B cell (primary cell): Measurements from ENCODE around the gene DKK1. TPM values are rescaled to one million over a fixed set of nuclear protein-coding genes. Genes with fewer than 3 reads are reported as not detected.

Experiments
- ATAC-seq: fragments of 200-7000 bp; cut with Tn5 transposase; one replicate; pipeline ENCODE4 v1.10.0; 2021; ENCODE audit warnings: low read depth, mild to moderate bottlenecking, moderate number of reproducible peaks, moderate library complexity
- CTCF ChIA-PET: fragments of 350-600 bp; sonication (Branson Sonifier 250); formaldehyde crosslinking; loops from one replicate; lab custom pipeline; 2021; ENCODE audit warnings: antibody characterized with exemption, inconsistent platforms; lab: Charles Lee
- POLR2A ChIA-PET: fragments of 350-600 bp; sonication (Branson Sonifier 250); formaldehyde crosslinking; loops from one replicate; lab custom pipeline; 2021; ENCODE audit warnings: antibody characterized with exemption; lab: Charles Lee
- DNase-seq: peaks from one replicate; pipeline ENCODE4 v3.0.0; 2013
- H2AFZ ChIP-seq: 2 replicates; pipeline ENCODE4 v1.6.1; 2012; ENCODE audit warnings: mild to moderate bottlenecking, low read depth, low read length; ENCODE audit not compliant: insufficient read depth, poor library complexity, severe bottlenecking
- H3K27ac ChIP-seq, 2 donors: 1 replicate in 1 of 2; 2 replicates in 1 of 2; pipeline ENCODE4 v1.5.1; 2012 to 2013; ENCODE audit warnings: low read length in 2 of 2, mild to moderate bottlenecking in 2 of 2, moderate library complexity in 1 of 2
- H3K27me3 ChIP-seq, 4 experiments: fragments of 200-600 bp in 1 of 4; sonication (generic) in 1 of 4; replicated peaks in 1 of 4; 1 replicate in 2 of 4; 2 replicates in 2 of 4; pipeline versions ENCODE4 v1.6.1 to v1.7.0; 2013 to 2016; ENCODE audit warnings: low read length in 3 of 4, mild to moderate bottlenecking in 2 of 4, mixed read lengths in 1 of 4, moderate library complexity in 1 of 4; ENCODE audit not compliant: insufficient read depth in 4 of 4, control insufficient read depth in 3 of 4; ENCODE audit errors: control extremely low read depth in 1 of 4
- H3K36me3 ChIP-seq, 2 experiments: replicated peaks in 1 of 2; 1 replicate in 1 of 2; 2 replicates in 1 of 2; pipeline versions ENCODE4 v1.6.1 to v1.7.1; 2013; ENCODE audit warnings: low read length in 1 of 2; ENCODE audit not compliant: insufficient read depth in 2 of 2, control insufficient read depth in 1 of 2; ENCODE audit errors: control extremely low read depth in 1 of 2, extremely low read depth in 1 of 2
- H3K4me1 ChIP-seq, 2 donors: fragments of 200-600 bp in 1 of 2; sonication (generic) in 1 of 2; 1 replicate in 1 of 2; 2 replicates in 1 of 2; pipeline versions ENCODE4 v1.5.1 to v1.6.1; 2013 to 2017; ENCODE audit warnings: low read length in 2 of 2; ENCODE audit not compliant: control insufficient read depth in 2 of 2, insufficient read depth in 2 of 2
- H3K4me2 ChIP-seq: replicated peaks from 2 replicates; pipeline ENCODE3; 2012; ENCODE audit warnings: mild to moderate bottlenecking, low read depth, low read length; ENCODE audit not compliant: poor library complexity, severe bottlenecking
- H3K4me3 ChIP-seq, 5 experiments: fragments of 200-600 bp in 1 of 5; sonication (generic) in 1 of 5; 1 replicate in 3 of 5; 2 replicates in 2 of 5; pipeline versions ENCODE4 v1.5.1 to v1.7.0; 2011 to 2016; ENCODE audit warnings: low read length in 4 of 5, mild to moderate bottlenecking in 4 of 5, low read depth in 2 of 5, control low read depth in 1 of 5, moderate library complexity in 1 of 5; ENCODE audit not compliant: insufficient read depth in 1 of 5; ENCODE audit errors: control extremely low read depth in 1 of 5, extremely low read depth in 1 of 5
- H3K79me2 ChIP-seq: fragments of 200-600 bp; sonication (generic); one replicate; pipeline ENCODE4 v1.6.0; 2016; ENCODE audit warnings: low read length; ENCODE audit not compliant: control insufficient read depth, insufficient read depth
- H3K9ac ChIP-seq: fragments of 200-600 bp; sonication (generic); 2 replicates; pipeline ENCODE4 v1.6.1; 2017; ENCODE audit warnings: mild to moderate bottlenecking, low read length, moderate library complexity
- H3K9me3 ChIP-seq, 3 donors: one replicate each; pipeline versions ENCODE4 v1.6.1 to v1.7.1; 2013; ENCODE audit warnings: low read length in 2 of 3; ENCODE audit not compliant: control insufficient read depth in 2 of 3, insufficient read depth in 1 of 3; ENCODE audit errors: control extremely low read depth in 1 of 3
- H4K20me1 ChIP-seq: 2 replicates; pipeline ENCODE4 v1.6.0; 2012; ENCODE audit warnings: mild to moderate bottlenecking, low read length; ENCODE audit not compliant: insufficient read depth, control insufficient read depth, poor library complexity, severe bottlenecking
- H3K27ac Mint-ChIP-seq: one replicate; pipeline ENCODE4 v1.8.0; 2021; ENCODE audit warnings: mixed read lengths
- H3K27me3 Mint-ChIP-seq: one replicate; pipeline ENCODE4 v1.8.0; 2021; ENCODE audit warnings: mixed read lengths
- H3K4me1 Mint-ChIP-seq: one replicate; pipeline ENCODE4 v1.8.0; 2021; ENCODE audit warnings: mixed read lengths
- H3K4me3 Mint-ChIP-seq: one replicate; pipeline ENCODE4 v1.8.0; 2021; ENCODE audit warnings: mixed read lengths
- H3K9me3 Mint-ChIP-seq: one replicate; pipeline ENCODE4 v1.8.0; 2022; ENCODE audit warnings: mixed read lengths; ENCODE audit not compliant: insufficient read depth
- EZH2 ChIP-seq: IDR thresholded peaks from 2 replicates; pipeline ENCODE4 v1.6.1; 2012; ENCODE audit warnings: borderline replicate concordance, low read depth, mild to moderate bottlenecking, moderate library complexity, low read length; ENCODE audit not compliant: insufficient read depth, poor library complexity, severe bottlenecking
- WGBS: methylation state at CpG from one replicate; pipeline ENCODE4 v1.1.5; 2013; ENCODE audit warnings: missing lambda C conversion rate; ENCODE audit not compliant: insufficient coverage; 5-methylcytosine and 5-hydroxymethylcytosine counted together
- intact Hi-C: fragments of 100-400 bp; cut with micrococcal nuclease; formaldehyde crosslinking; loops from one replicate; pipeline ENCODE4 v1.10.0; 2022
- polyA plus RNA-seq: library from polyadenylated mRNA; depleted of rRNA; stranded (reverse); fragments of >200 nt; gene quantifications from 2 replicates; pipeline ENCODE4 v1.2.3, GENCODE V29; 2012
- total RNA-seq, 2 donors: library from RNA; stranded (reverse); fragments of 120-200 nt in 1 of 2; gene quantifications; 1 replicate in 1 of 2; 2 replicates in 1 of 2; pipeline versions ENCODE4 v1.2.3 to v1.2.4, GENCODE V29; 2013 to 2022
- TF ChIP-seq, protein P1 (sequence below): fragments of 200-600 bp; IDR thresholded peaks from one replicate; pipeline ENCODE4 v1.8.0; 2022; ENCODE audit warnings: antibody characterized with exemption, mild to moderate bottlenecking

Gene DKK1
- total and polyA plus RNA-seq, 2 donors (not counting 1 experiment from before 2014, with no cell fraction given) = not detected

DNA sequence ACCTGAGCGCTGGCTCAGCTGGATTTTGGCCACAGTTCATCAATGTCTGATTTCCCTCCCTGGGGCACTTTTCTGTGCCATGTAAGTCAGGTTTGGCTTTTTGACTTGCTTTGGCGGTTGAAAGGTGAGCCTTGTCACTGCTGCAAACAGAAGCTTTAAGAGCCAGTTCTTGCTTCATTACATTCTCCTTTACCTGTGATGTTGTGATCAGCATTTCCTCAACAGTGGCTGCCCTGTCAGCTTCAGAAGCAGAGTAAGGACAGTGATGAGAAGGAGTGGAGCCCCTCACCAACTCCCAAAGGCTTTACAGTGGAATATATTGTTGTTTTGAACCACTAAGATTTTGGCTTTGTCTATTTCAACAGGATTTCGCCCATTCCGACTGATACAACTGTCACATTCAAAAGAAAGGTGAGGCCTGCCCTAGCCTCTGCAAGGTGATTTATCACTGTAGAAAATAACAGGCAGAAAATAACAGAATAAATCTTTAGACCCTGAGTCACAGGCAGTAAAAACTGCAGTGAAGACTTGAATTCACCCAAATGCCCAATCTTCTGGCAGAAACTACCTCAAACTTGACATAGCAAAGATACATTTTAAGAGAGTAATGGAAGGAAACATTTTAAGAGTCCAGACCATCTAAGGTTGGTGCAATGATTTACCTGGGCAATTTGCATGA is 13.3 kb upstream of the DKK1 start:
- ChIA-PET POLR2A (no interaction called here), CTCF (no interaction called here)
- no peaks in the 10 kb centered on the region for H3K4me1 Mint-ChIP-seq
- H3K4me1 ChIP-seq = no peaks in the 10 kb centered on the region
- no peaks in the 10 kb centered on the region for H3K9me3 ChIP-seq
- ATAC-seq (no peak), DNase-seq (no peak)
- no peak overlapping the region for H3K27ac Mint-ChIP-seq
- H2AFZ ChIP-seq = no peak overlapping the region
- H3K27me3 ChIP-seq = peaks cover 0 to 1% (median 0%) of the 10 kb centered on the region in 4 experiments
- H3K4me3 Mint-ChIP-seq = no peak overlapping the region
- TF ChIP-seq EZH2 = no peak
- TF ChIP-seq, protein P1, sequence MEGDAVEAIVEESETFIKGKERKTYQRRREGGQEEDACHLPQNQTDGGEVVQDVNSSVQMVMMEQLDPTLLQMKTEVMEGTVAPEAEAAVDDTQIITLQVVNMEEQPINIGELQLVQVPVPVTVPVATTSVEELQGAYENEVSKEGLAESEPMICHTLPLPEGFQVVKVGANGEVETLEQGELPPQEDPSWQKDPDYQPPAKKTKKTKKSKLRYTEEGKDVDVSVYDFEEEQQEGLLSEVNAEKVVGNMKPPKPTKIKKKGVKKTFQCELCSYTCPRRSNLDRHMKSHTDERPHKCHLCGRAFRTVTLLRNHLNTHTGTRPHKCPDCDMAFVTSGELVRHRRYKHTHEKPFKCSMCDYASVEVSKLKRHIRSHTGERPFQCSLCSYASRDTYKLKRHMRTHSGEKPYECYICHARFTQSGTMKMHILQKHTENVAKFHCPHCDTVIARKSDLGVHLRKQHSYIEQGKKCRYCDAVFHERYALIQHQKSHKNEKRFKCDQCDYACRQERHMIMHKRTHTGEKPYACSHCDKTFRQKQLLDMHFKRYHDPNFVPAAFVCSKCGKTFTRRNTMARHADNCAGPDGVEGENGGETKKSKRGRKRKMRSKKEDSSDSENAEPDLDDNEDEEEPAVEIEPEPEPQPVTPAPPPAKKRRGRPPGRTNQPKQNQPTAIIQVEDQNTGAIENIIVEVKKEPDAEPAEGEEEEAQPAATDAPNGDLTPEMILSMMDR = no peak
- H3K27me3 Mint-ChIP-seq = no peaks in the 10 kb centered on the region
- intact Hi-C loops = no loop called here
- H3K36me3 ChIP-seq = no peaks in the 10 kb centered on the region
- H3K4me2 ChIP-seq = no peak overlapping the region
- no peaks in the 10 kb centered on the region for H3K79me2 ChIP-seq
- no peaks in the 10 kb centered on the region for H3K9me3 Mint-ChIP-seq
- H3K27ac ChIP-seq = no peak overlapping the region
- no peaks in the 10 kb centered on the region for H4K20me1 ChIP-seq
- H3K4me3 ChIP-seq = no peak overlapping the region
- H3K9ac ChIP-seq = no peak overlapping the region
- 100% methylated on average over 2 of the region's 4 CpGs for WGBS

DNA sequence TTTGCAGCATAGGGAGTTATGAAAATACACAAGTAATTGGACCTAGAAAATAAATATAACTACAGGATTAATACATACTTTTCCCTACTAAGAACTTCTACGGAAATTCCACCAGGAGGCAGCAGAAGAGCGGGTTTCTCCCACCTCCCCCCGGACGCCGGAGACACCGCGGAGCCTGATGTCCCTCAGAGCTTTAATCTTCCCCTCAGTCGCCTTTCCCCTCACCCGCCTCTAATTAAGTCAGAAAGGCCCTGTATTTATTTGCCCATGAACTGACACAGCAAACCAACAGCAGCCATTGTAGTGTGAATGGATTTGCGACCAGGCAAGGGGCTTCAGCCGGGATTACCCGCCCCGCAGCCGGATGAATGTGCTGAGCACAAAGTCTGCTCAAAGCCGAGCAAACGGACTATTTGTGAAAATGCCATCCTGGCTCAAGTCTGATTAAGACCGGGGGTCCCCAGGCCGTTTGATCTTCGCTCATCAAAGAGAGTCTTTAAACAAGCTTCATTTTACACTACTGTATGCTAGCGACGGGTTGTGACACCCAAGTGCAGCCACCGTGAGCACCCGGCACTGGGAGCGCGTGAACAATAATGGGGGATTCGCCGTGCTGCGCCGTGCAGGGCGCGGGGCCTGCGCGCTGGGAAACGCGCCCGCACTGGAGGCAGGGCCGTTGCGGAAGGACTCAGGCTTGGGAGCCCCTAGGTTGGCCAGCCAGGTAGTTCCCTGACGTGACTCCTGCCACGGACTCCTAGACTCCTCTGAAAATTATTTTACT is 5.6 kb upstream of the DKK1 start:
- H3K4me1 Mint-ChIP-seq = peaks cover 13% of the 10 kb centered on the region
- peaks cover 51% of the 10 kb centered on the region for H3K27me3 Mint-ChIP-seq
- POLR2A ChIA-PET = no interaction called here
- H3K36me3 ChIP-seq = no peaks in the 10 kb centered on the region
- peak overlapping the region; percentile 24 to 74 (median 51) for H3K4me3 ChIP-seq
- no peaks in the 10 kb centered on the region for H4K20me1 ChIP-seq
- no peaks in the 10 kb centered on the region for H3K9me3 Mint-ChIP-seq
- H3K4me1 ChIP-seq = peaks cover 10 to 14% of the 10 kb centered on the region in 2 donors
- 7% methylated on average over 37 of the region's 40 CpGs for WGBS
- TF ChIP-seq EZH2 = no peak
- TF ChIP-seq, protein P1 = peak; percentile 68
- peaks cover 0 to 24% (median 15%) of the 10 kb centered on the region in 4 experiments for H3K27me3 ChIP-seq
- peak; percentile 67 for DNase-seq
- CTCF ChIA-PET = interaction anchor here (1.0 to 3.6 kb wide), 4 partner anchors 14 to 259 kb away, joined by 3 to 46 read pairs (median 4); no protein-coding TSS in a partner anchor
- H3K27ac ChIP-seq = no peak overlapping the region
- intact Hi-C loops = no loop called here
- peak; percentile 64 for ATAC-seq
- H2AFZ ChIP-seq = peak overlapping the region; percentile 74
- no peak overlapping the region for H3K27ac Mint-ChIP-seq
- peak overlapping the region; percentile 85 for H3K4me3 Mint-ChIP-seq
- H3K9ac ChIP-seq = peak overlapping the region; percentile 56
- H3K79me2 ChIP-seq = no peaks in the 10 kb centered on the region
- peak overlapping the region; percentile 74 for H3K4me2 ChIP-seq
- no peaks in the 10 kb centered on the region for H3K9me3 ChIP-seq
